ENCODE data around the gene NRN1L. TPM values are rescaled to one million over a fixed set of nuclear protein-coding genes. Genes with fewer than 3 reads are reported as not detected.

NRN1L gene
- total and polyA plus RNA-seq, 7 donors, result 1.1 TPM; not detected in 6

- peak overlapping the region in 2 of 4 donors; percentile 29 to 43 for H3K27ac ChIP-seq
These were observed 35.0 kb downstream of the NRN1L start for GRCh38 chr16:67919622-67920221.

DNA sequence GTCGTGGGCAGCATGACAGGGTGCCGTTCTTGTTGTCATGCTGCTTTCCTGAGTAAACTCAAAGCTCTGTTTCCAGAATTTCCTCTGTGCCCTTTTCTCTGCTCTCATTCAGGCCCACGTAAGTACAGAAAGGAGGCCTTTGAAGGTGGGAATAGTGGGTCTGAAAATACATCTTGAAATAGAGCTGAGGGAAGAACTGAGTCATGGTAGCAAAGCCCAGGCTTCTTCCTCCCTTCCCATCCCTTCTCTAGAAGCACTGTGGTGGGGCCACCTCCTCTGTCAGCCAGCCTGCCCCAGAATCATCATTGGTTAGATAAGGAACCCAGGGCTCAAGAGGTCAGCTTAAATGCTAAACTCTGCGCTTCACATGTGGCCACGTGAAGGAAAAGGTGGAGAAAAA, 37.5 kb downstream of the NRN1L start:
- H3K4me3 ChIP-seq, result no peak overlapping the region
- no peaks in the 10 kb centered on the region for H3K9me3 ChIP-seq
- TF ChIP-seq POLR2AphosphoS5 (IDR thresholded peaks at IDR 0.05) (no peak), POLR2A (IDR thresholded peaks at IDR 0.05) (no peak), EP300 (IDR thresholded peaks at IDR 0.05) (no peak)
- TF ChIP-seq, protein P1, sequence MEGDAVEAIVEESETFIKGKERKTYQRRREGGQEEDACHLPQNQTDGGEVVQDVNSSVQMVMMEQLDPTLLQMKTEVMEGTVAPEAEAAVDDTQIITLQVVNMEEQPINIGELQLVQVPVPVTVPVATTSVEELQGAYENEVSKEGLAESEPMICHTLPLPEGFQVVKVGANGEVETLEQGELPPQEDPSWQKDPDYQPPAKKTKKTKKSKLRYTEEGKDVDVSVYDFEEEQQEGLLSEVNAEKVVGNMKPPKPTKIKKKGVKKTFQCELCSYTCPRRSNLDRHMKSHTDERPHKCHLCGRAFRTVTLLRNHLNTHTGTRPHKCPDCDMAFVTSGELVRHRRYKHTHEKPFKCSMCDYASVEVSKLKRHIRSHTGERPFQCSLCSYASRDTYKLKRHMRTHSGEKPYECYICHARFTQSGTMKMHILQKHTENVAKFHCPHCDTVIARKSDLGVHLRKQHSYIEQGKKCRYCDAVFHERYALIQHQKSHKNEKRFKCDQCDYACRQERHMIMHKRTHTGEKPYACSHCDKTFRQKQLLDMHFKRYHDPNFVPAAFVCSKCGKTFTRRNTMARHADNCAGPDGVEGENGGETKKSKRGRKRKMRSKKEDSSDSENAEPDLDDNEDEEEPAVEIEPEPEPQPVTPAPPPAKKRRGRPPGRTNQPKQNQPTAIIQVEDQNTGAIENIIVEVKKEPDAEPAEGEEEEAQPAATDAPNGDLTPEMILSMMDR (IDR thresholded peaks at IDR 0.05), result no peak
- no peak overlapping the region for H3K27ac ChIP-seq
- H3K4me1 ChIP-seq, result peaks cover 0 to 46% (median 25%) of the 10 kb centered on the region in 4 donors
- intact Hi-C loops (cut with DNase I), result no loop called here
- no peak for DNase-seq
- H3K27me3 ChIP-seq, result no peaks in the 10 kb centered on the region
- WGBS, 2 donors, result 86 to 91% methylated on average over 5 of the region's 5 CpGs
- peaks cover under 1 to 10% (median 4%) of the 10 kb centered on the region in 4 donors for H3K36me3 ChIP-seq

More at GRCh38 chr16:67919622-67920221, 35.0 kb downstream of the NRN1L start:
- WGBS, 2 donors, result 86 to 91% methylated on average over 6 of the region's 6 CpGs
- DNase-seq, result no peak
- H3K4me1 ChIP-seq, result peaks cover 0 to 55% (median 38%) of the 10 kb centered on the region in 4 donors
- no peak overlapping the region for H3K4me3 ChIP-seq
- peaks cover 0 to 24% (median 3%) of the 10 kb centered on the region in 4 donors for H3K36me3 ChIP-seq
- no peaks in the 10 kb centered on the region for H3K27me3 ChIP-seq
- no peak for TF ChIP-seq POLR2A (IDR thresholded peaks at IDR 0.05)
- intact Hi-C loops (cut with DNase I), result no loop called here
- H3K9me3 ChIP-seq, result no peaks in the 10 kb centered on the region

GRCh38 chr16:67922740-67923139, 38.1 kb downstream of the NRN1L start:
- WGBS, 2 donors, result 90 to 91% methylated on average over 8 of the region's 8 CpGs
- H3K36me3 ChIP-seq, result peaks cover 5 to 15% (median 9%) of the 10 kb centered on the region in 4 donors
- TF ChIP-seq, protein P1 (IDR thresholded peaks at IDR 0.05), result no peak
- no peaks in the 10 kb centered on the region for H3K27me3 ChIP-seq
- intact Hi-C loops (cut with DNase I), result no loop called here
- DNase-seq, result no peak
- H3K27ac ChIP-seq, result no peak overlapping the region
- H3K4me3 ChIP-seq, result no peak overlapping the region
- H3K9me3 ChIP-seq, result no peaks in the 10 kb centered on the region
- peaks cover 0 to 41% (median 20%) of the 10 kb centered on the region in 4 donors for H3K4me1 ChIP-seq

GRCh38 chr16:67923414-67924116, 38.9 kb downstream of the NRN1L start:
- intact Hi-C loops (cut with DNase I), result no loop called here
- peak overlapping the region in 1 of 4 donors; percentile 10 for H3K27ac ChIP-seq
- no peaks in the 10 kb centered on the region for H3K9me3 ChIP-seq
- DNase-seq, result no peak
- H3K36me3 ChIP-seq, result peaks cover 8 to 24% (median 12%) of the 10 kb centered on the region in 4 donors
- H3K27me3 ChIP-seq, result no peaks in the 10 kb centered on the region
- peaks cover 0 to 33% (median 18%) of the 10 kb centered on the region in 4 donors for H3K4me1 ChIP-seq
- TF ChIP-seq POLR2AphosphoS5 (IDR thresholded peaks at IDR 0.05) (no peak), POLR2A (IDR thresholded peaks at IDR 0.05) (no peak)
- no peak overlapping the region for H3K4me3 ChIP-seq
- WGBS, 2 donors, result 74 to 85% methylated on average over 10 of the region's 10 CpGs

GRCh38 chr16:67924140-67924906, 39.6 kb downstream of the NRN1L start:
- Histone ChIP-seq H3K27me3 (no peaks in the 10 kb centered on the region), H3K9me3 (no peaks in the 10 kb centered on the region), H3K27ac (peak overlapping the region in 1 of 4 donors; percentile 2), H3K4me1 (peaks cover 0 to 31% (median 15%) of the 10 kb centered on the region in 4 donors), H3K4me3 (no peak overlapping the region), H3K36me3 (peaks cover 8 to 31% (median 13%) of the 10 kb centered on the region in 4 donors)
- 86 to 96% methylated on average over 10 of the region's 10 CpGs for WGBS, 2 donors
- TF ChIP-seq POLR2AphosphoS5 (IDR thresholded peaks at IDR 0.05) (no peak), POLR2A (IDR thresholded peaks at IDR 0.05) (no peak), EP300 (IDR thresholded peaks at IDR 0.05) (no peak)
- TF ChIP-seq, protein P1 (IDR thresholded peaks at IDR 0.05), result no peak
- intact Hi-C loops (cut with DNase I), result no loop called here
- no peak for DNase-seq
